GM18508 (cell line): ENCODE data around the gene POFUT2.

Experiments used
- ATAC-seq: cut with Tn5 transposase; IDR thresholded peaks from one replicate; pipeline ENCODE4 v1.9.1; 2021; ENCODE audit warnings: moderate number of reproducible peaks; ENCODE audit not compliant: insufficient read depth, unreplicated experiment

Gene POFUT2

DNA sequence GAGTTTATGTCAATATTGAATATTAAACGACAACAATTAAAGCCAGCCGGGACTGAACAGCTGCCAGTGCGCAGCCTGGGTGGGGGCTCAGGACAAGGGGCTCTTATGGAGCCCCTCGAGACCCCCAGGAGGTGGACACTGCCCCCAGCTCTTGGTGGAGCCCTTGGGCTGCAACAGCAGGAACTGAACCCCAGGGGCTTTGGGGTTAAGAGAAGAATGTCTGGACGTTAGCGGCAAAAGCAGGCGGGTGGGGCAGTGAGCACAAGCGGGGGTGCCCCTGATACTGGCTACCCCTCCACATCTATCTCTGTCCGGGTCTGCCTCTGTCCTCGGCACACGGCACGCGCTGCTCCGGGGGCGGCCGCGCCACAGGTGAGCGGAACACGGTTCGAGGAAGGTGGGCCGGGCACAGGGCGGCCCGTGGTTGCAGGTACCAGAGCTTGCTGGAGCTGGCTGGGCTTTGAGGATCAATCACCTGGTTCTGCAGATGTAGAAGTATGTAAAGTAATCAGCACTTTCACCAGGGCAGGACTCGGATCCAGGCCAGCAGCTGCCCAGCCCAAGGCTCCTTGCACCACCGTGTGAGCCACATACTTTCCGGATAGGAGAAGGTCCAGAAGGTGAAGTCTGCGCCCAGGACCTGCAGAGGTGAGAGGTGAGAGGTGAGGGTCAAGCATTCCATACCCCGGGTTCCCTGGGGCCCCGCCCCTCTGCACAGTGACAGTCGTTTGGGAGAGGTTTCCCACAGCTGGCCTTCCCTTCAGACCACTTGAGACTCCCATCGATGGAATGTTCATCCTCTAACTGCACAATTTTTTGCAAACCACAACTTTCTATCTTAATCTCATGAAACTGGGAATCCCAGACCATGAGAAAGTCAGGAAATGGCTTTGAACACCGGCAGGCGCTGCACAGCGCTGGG lies 12.4 kb upstream of the POFUT2 start:
- ATAC-seq = no peak

- ATAC-seq = no peak
Observed at GRCh38 chr21:45299026-45299863, 11.6 kb upstream of the POFUT2 start.

DNA sequence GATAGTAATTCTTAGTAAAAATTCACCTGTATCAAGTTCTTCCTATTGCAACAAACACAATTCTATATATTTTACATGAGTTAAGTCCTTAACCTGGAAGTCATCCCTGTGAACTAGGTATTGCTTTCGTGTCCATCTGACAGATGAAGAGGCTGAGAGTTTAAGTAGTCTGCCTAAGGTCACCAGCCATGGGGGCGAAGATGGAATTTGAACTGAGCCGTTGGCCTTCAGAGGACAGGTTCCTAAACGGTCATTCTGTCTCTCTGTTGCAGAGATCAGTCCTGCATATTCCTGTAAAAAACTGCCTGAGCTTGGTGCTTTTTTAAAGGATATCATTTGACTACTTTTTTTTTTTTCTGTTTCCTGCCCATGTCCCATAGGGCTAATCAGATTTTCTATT lies 10.2 kb upstream of the POFUT2 start:
- ATAC-seq = no peak

- ATAC-seq = no peak
Observed at GRCh38 chr21:45297329-45297728, 9.6 kb upstream of the POFUT2 start.

- ATAC-seq = no peak
Observed at GRCh38 chr21:45296638-45297037, 8.9 kb upstream of the POFUT2 start.

DNA sequence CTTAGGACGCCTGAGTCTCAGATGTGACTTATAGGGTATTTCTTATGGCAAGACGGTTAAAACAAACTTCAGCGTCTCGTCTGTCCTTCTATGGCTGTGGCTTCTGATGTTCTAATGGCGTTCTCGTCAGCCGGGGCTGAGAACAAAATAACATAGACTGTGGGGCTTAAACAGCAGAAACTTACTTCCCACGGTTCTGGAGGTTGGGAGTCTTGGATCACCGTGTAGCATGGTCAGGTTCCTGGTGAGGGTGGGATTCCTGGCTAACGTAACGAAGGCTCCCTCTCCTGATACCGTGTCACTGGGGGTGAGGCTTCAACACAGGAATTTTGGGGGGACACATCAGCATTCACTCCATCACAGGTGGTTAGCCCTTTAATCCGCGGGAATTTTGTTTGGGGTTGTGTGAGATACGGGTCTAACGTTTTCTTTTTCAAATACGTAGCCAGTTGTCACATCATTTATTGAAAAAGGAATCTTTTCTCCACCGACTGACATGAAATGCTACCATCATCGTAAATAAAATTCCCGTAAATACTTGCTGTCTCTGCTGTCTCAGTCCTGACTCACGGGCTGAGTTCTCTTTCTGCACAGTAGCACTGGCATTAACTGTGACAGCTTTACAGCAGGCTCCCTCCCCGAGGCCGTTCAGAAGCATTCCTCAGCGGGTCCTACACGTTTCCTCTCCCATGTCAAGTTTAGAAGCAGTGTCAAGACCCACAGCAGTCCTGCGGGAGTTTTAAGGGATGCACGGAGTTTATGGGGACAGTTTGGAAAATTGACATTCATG lies 8.1 kb upstream of the POFUT2 start:
- no peak for ATAC-seq

- ATAC-seq = no peak
Observed at GRCh38 chr21:45294509-45295291, 7.0 kb upstream of the POFUT2 start.

- ATAC-seq = no peak
Observed at GRCh38 chr21:45293726-45294401, 6.2 kb upstream of the POFUT2 start.

DNA sequence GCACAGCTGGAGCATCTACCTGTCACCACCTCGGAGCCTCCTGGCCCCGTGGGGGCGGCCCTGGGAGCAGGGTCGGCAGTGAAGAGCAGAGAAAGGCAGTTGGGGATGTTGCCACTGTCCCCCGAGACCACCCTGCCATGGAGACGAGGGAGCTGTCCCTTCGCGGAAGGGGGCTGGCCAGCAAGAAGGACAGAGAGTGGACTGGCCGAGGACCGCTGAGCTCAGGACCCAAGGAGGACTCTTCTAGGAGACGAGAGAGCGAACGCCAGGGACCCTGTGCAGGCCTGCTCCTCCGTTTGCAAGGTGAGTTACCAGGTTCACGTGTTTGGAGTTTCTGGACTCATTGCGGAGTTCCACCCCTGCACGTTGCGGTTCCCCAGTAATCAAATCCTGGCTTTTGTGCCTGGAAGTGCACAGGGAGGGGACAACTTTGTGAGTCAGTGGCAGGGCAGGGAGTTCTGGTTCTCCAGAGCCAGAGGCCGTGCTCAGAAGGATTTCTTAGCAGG lies 5.6 kb upstream of the POFUT2 start:
- ATAC-seq = no peak

- no peak for ATAC-seq
Observed at GRCh38 chr21:45292399-45293219, 4.9 kb upstream of the POFUT2 start.

DNA sequence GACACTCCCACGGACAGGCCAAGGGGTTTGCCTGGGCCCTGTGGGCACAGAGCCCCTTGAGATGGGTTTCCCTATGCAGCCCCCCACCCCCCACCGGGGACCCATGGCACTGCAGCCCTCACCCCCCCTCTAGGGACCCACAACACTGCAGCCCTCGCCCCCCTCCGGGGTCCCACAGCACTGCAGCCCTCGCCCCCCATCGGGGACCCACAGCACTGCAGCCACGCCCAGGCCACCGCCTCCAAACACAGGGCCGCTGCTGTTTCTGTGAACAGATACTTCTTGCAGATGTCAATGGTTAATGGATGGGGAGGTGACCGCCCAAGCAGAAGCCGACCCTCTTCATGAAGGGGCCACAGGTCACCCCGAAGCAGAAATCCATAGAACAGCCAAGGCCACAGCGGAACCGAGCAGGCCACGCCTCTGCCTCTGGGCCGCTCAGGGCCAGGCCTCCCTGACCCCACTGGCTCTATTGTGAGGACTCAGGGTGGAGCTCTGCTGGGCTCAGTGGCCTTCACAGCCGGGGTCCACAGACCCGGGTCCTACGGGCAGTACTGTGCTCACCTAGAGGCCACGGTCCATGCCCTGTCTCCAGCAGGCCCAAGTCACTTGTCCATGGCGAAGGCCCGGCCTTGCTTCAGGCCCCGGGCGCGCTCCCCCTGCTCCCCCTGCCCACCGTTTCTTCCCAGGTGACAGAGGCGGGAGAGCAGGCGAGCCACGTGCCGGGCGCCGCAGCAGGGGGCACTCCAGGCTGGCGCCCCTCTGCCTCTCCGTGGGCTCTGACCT lies 4.1 kb upstream of the POFUT2 start:
- ATAC-seq = no peak

DNA sequence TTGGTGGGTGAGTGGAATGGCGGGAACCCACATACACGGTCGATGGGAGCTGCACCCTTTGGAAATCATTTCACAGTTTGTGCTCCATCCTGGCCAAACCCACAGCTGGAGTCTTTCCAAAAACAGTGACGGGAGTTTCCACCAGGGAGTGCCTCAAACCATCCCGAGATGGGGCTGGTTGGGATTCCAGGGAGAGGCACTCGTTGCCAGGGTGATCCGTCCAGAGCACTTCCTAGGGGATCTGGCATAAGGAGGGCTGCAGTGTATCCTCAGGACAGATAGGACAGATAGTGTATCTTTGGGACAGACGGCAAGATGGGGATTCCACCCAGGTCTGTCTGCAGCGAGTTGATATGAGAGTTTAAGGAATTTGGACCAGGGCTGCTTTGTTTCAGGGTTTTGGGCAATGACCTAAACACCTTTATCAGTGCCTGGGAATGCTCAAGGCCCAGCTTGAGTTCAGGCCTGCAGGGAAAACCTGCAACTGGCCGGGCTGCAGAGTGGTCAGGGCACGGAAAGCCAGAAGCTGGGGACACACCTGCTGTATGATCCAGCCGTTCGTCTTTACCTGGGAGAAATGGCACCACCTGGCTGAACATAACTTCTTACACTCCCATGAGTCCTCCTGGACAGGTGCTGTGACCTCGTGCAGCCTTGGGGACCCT lies 3.4 kb upstream of the POFUT2 start:
- no peak for ATAC-seq

GRCh38 chr21:45289655-45290515 lies 2.2 kb upstream of the POFUT2 start:
- ATAC-seq = no peak

GRCh38 chr21:45289134-45289533 lies 1.4 kb upstream of the POFUT2 start:
- ATAC-seq = no peak

DNA sequence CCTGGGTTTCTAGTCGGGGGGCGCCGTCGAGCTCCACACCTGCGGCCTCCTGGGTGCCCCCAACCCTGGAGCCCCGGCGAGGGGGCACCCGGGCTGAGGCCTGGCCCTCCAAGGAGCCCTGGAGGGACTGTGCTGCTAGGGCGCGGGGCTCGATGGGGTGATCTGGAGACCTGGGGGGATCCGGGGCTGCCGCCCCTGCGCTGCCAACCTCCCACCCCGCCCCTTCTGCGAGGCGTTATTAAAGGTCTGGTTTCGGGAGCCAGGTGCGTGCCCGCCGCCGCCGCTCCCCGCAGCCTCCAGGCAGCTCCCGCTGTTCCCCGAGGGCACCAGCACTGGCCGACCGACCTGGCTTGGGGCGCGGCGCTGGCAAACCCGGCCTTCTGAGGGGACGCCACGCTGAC lies 746 bp upstream of the POFUT2 start:
- no peak for ATAC-seq
